GM10266 (cell line): Measurements from ENCODE around the gene LRBA.

ENCODE experiments used
- DNase-seq: peaks from one replicate; pipeline ENCODE4 v3.0.0; 2012; ENCODE audit errors: extremely low spot score
- TF ChIP-seq, protein P1 (sequence below): IDR thresholded peaks from 2 replicates; pipeline ENCODE4 v1.5.1; 2012; ENCODE audit warnings: mild to moderate bottlenecking, low read depth; ENCODE audit not compliant: control insufficient read depth, insufficient read depth; ENCODE audit errors: missing control alignments

The LRBA gene

DNA sequence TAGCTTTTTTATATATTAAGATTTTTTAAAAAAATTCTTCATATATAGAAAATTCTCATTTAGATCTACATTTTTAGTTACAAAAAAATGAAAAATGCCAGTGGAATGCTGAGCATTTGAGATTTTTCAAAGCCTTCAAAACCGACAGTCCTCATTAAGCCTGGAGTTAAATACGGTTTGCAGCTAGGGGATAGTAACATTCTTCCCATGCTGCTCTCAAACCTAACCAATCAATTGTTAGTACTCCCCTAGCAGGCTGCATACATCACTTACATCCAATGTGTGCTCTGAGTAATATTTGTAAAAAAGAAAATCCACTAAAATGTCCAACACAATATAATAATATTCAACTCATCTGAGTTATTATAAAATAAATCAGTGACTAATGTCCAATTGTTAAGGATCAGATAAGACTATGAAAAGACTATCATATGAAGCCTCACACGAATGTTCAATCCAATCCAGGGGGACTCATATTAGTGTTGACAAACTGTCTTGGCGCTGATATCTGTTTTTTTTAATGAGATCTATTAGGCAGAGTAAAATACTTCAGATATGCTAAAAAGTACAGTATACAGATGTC lies 660.8 kb downstream of the LRBA start:
- TF ChIP-seq, protein P1, sequence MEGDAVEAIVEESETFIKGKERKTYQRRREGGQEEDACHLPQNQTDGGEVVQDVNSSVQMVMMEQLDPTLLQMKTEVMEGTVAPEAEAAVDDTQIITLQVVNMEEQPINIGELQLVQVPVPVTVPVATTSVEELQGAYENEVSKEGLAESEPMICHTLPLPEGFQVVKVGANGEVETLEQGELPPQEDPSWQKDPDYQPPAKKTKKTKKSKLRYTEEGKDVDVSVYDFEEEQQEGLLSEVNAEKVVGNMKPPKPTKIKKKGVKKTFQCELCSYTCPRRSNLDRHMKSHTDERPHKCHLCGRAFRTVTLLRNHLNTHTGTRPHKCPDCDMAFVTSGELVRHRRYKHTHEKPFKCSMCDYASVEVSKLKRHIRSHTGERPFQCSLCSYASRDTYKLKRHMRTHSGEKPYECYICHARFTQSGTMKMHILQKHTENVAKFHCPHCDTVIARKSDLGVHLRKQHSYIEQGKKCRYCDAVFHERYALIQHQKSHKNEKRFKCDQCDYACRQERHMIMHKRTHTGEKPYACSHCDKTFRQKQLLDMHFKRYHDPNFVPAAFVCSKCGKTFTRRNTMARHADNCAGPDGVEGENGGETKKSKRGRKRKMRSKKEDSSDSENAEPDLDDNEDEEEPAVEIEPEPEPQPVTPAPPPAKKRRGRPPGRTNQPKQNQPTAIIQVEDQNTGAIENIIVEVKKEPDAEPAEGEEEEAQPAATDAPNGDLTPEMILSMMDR, result no peak
- DNase-seq, result no peak

GRCh38 chr4:150348079-150348478 lies 667.0 kb downstream of the LRBA start:
- TF ChIP-seq, protein P1, result no peak

GRCh38 chr4:150345207-150345744 lies 669.8 kb downstream of the LRBA start:
- TF ChIP-seq, protein P1, result no peak
- no peak for DNase-seq

More at GRCh38 chr4:150348079-150348478, 667.0 kb downstream of the LRBA start:
- no peak for DNase-seq

GRCh38 chr4:150343796-150344195 lies 671.3 kb downstream of the LRBA start:
- TF ChIP-seq, protein P1, result no peak
- DNase-seq, result no peak

DNA sequence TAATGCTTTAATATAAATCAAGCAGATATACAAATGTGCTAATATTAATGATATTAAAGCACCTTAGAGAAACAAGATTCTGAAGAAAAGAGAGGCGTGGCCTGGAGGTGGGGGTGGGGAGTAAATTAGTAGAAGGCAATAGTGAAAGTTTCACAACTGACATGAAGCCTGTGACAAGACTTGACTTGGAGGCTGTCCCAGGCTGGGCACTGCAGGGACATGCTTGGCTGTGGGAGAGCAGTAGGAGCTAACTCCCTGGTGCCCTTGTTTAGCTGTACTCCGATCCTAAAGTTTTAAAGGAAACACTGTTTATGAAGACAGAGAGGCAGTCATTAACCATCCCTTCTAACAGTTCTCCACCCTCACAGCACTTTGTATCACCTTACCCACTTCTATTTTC lies 672.1 kb downstream of the LRBA start:
- DNase-seq, result no peak
- TF ChIP-seq, protein P1, result no peak

DNA sequence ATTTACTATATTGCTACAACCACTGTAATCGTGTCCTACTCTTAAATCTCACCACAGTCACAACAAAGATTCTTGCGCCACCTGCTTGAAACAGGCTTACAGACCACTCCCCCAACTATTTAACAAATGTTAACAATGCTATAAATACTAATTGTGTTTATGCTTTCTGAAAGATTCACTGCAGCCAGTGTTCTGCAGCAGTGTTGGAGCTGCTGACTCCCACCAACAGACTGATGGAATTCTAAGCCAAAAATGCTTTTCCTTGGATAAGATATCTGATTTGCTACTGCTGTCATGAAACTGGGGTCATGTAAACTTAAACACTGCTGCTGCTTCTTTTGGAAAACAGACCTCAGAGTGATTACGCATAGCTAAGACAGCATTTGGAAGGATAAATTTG lies 677.4 kb downstream of the LRBA start:
- TF ChIP-seq, protein P1, result no peak
- no peak for DNase-seq

GRCh38 chr4:150336676-150337412 lies 678.2 kb downstream of the LRBA start:
- no peak for DNase-seq

More at GRCh38 chr4:150336676-150337412, 678.2 kb downstream of the LRBA start:
- TF ChIP-seq, protein P1, result no peak
